HL-60 (cell line): ENCODE results near the gene RPAP3.

ENCODE experiments used
- DNase-seq, 2 experiments: peaks; one replicate each; pipeline ENCODE4 v3.0.0-alpha.2; 2010 to 2020; ENCODE audit warnings: low read depth in 1 of 2, low spot score in 1 of 2
- H3K27ac ChIP-seq: fragments of 250-450 bp; sonication (Bioruptor Pico); replicated peaks from 2 replicates; pipeline ENCODE4 v1.5.1; 2020; ENCODE audit warnings: mild to moderate bottlenecking, moderate library complexity
- H3K27me3 ChIP-seq: fragments of 250-450 bp; sonication (Bioruptor Pico); 2 replicates; pipeline ENCODE4 v1.5.1; 2021; ENCODE audit warnings: mild to moderate bottlenecking, moderate library complexity; ENCODE audit not compliant: insufficient read depth, poor library complexity, severe bottlenecking
- H3K4me3 ChIP-seq: replicated peaks from 2 replicates; pipeline ENCODE4 v1.5.1; 2011; ENCODE audit warnings: mild to moderate bottlenecking, control low read depth, low read length; ENCODE audit not compliant: insufficient read depth
- GABPA ChIP-seq: IDR thresholded peaks from 2 replicates; pipeline ENCODE4 v1.6.1; 2012; ENCODE audit warnings: low read depth
- POLR2AphosphoS5 ChIP-seq: IDR thresholded peaks from 2 replicates; pipeline ENCODE4 v1.6.1; 2012; ENCODE audit warnings: low read depth
- SPI1 ChIP-seq: IDR thresholded peaks from 2 replicates; pipeline ENCODE4 v1.6.1; 2012; ENCODE audit warnings: low read depth, mild to moderate bottlenecking, borderline replicate concordance
- TF ChIP-seq, protein P1 (sequence below): IDR thresholded peaks from one replicate; pipeline ENCODE4 v1.5.1; 2011; ENCODE audit warnings: low read length, control low read depth, inconsistent platforms; ENCODE audit not compliant: insufficient read depth
- TF ChIP-seq, protein P2 (sequence below): IDR thresholded peaks from 2 replicates; pipeline ENCODE4 v1.6.1; 2012; ENCODE audit warnings: low read depth; ENCODE audit not compliant: insufficient replicate concordance

The RPAP3 gene

GRCh38 chr12:47748507-47748828 lies 42.6 kb upstream of the RPAP3 start:
- Histone ChIP-seq H3K27me3 (no peaks in the 10 kb centered on the region), H3K27ac (no peak overlapping the region), H3K4me3 (no peak overlapping the region)
- DNase-seq: no peak
- TF ChIP-seq, protein P1, sequence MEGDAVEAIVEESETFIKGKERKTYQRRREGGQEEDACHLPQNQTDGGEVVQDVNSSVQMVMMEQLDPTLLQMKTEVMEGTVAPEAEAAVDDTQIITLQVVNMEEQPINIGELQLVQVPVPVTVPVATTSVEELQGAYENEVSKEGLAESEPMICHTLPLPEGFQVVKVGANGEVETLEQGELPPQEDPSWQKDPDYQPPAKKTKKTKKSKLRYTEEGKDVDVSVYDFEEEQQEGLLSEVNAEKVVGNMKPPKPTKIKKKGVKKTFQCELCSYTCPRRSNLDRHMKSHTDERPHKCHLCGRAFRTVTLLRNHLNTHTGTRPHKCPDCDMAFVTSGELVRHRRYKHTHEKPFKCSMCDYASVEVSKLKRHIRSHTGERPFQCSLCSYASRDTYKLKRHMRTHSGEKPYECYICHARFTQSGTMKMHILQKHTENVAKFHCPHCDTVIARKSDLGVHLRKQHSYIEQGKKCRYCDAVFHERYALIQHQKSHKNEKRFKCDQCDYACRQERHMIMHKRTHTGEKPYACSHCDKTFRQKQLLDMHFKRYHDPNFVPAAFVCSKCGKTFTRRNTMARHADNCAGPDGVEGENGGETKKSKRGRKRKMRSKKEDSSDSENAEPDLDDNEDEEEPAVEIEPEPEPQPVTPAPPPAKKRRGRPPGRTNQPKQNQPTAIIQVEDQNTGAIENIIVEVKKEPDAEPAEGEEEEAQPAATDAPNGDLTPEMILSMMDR: no peak
- TF ChIP-seq GABPA (no peak), POLR2AphosphoS5 (no peak), SPI1 (no peak)
- TF ChIP-seq, protein P2, sequence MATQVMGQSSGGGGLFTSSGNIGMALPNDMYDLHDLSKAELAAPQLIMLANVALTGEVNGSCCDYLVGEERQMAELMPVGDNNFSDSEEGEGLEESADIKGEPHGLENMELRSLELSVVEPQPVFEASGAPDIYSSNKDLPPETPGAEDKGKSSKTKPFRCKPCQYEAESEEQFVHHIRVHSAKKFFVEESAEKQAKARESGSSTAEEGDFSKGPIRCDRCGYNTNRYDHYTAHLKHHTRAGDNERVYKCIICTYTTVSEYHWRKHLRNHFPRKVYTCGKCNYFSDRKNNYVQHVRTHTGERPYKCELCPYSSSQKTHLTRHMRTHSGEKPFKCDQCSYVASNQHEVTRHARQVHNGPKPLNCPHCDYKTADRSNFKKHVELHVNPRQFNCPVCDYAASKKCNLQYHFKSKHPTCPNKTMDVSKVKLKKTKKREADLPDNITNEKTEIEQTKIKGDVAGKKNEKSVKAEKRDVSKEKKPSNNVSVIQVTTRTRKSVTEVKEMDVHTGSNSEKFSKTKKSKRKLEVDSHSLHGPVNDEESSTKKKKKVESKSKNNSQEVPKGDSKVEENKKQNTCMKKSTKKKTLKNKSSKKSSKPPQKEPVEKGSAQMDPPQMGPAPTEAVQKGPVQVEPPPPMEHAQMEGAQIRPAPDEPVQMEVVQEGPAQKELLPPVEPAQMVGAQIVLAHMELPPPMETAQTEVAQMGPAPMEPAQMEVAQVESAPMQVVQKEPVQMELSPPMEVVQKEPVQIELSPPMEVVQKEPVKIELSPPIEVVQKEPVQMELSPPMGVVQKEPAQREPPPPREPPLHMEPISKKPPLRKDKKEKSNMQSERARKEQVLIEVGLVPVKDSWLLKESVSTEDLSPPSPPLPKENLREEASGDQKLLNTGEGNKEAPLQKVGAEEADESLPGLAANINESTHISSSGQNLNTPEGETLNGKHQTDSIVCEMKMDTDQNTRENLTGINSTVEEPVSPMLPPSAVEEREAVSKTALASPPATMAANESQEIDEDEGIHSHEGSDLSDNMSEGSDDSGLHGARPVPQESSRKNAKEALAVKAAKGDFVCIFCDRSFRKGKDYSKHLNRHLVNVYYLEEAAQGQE: no peak

- no peak for DNase-seq
- Histone ChIP-seq H3K27me3 (no peaks in the 10 kb centered on the region), H3K4me3 (no peak overlapping the region), H3K27ac (no peak overlapping the region)
- TF ChIP-seq GABPA: no peak
- no peak for TF ChIP-seq POLR2AphosphoS5
- no peak for TF ChIP-seq SPI1
- TF ChIP-seq, protein P2: no peak
- TF ChIP-seq, protein P1: no peak
Observed at GRCh38 chr12:47747596-47748506, 42.0 kb upstream of the RPAP3 start.

- H3K4me3 ChIP-seq: no peak overlapping the region
- no peak for TF ChIP-seq SPI1
- TF ChIP-seq POLR2AphosphoS5: no peak
- TF ChIP-seq, protein P2: no peak
- TF ChIP-seq, protein P1: no peak
- TF ChIP-seq GABPA: no peak
- H3K27me3 ChIP-seq: no peaks in the 10 kb centered on the region
- DNase-seq: no peak
- H3K27ac ChIP-seq: no peak overlapping the region
Observed at GRCh38 chr12:47747126-47747525, 41.3 kb upstream of the RPAP3 start.
